Suprapubic skin (tissue), 3 donors: ENCODE measurements around the gene TMEM178A.

Source experiments
- POLR2A ChIP-seq, 2 donors: fragments of 450-650 bp; IDR thresholded peaks; one replicate each; pipeline ENCODE4 v1.6.1; 2017; ENCODE audit warnings: antibody characterized with exemption in 2 of 2, mild to moderate bottlenecking in 2 of 2, moderate library complexity in 2 of 2
- TF ChIP-seq, protein P1 (sequence below), 2 donors: fragments of 200-600 bp in 1 of 2; fragments of 450-650 bp in 1 of 2; sonication (generic) in 1 of 2; IDR thresholded peaks; one replicate each; pipeline ENCODE4 v1.5.1; 2016 to 2019; ENCODE audit warnings: antibody characterized with exemption in 2 of 2, mild to moderate bottlenecking in 1 of 2, moderate library complexity in 1 of 2

- TF ChIP-seq POLR2A (IDR thresholded peaks at IDR 0.05), result no peak
- TF ChIP-seq, protein P1, sequence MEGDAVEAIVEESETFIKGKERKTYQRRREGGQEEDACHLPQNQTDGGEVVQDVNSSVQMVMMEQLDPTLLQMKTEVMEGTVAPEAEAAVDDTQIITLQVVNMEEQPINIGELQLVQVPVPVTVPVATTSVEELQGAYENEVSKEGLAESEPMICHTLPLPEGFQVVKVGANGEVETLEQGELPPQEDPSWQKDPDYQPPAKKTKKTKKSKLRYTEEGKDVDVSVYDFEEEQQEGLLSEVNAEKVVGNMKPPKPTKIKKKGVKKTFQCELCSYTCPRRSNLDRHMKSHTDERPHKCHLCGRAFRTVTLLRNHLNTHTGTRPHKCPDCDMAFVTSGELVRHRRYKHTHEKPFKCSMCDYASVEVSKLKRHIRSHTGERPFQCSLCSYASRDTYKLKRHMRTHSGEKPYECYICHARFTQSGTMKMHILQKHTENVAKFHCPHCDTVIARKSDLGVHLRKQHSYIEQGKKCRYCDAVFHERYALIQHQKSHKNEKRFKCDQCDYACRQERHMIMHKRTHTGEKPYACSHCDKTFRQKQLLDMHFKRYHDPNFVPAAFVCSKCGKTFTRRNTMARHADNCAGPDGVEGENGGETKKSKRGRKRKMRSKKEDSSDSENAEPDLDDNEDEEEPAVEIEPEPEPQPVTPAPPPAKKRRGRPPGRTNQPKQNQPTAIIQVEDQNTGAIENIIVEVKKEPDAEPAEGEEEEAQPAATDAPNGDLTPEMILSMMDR (IDR thresholded peaks at IDR 0.05), result no peak
Observed at GRCh38 chr2:39646267-39646666, 19.4 kb upstream of the TMEM178A start.
